CD4-positive, alpha-beta T cell treated with Interferon gamma for 1 hour (primary cell): ENCODE results near the gene TRPM3.

ENCODE experiments used
- DNase-seq: peaks from one replicate; pipeline ENCODE4 v3.0.0-alpha.2; 2020

The TRPM3 gene

DNA sequence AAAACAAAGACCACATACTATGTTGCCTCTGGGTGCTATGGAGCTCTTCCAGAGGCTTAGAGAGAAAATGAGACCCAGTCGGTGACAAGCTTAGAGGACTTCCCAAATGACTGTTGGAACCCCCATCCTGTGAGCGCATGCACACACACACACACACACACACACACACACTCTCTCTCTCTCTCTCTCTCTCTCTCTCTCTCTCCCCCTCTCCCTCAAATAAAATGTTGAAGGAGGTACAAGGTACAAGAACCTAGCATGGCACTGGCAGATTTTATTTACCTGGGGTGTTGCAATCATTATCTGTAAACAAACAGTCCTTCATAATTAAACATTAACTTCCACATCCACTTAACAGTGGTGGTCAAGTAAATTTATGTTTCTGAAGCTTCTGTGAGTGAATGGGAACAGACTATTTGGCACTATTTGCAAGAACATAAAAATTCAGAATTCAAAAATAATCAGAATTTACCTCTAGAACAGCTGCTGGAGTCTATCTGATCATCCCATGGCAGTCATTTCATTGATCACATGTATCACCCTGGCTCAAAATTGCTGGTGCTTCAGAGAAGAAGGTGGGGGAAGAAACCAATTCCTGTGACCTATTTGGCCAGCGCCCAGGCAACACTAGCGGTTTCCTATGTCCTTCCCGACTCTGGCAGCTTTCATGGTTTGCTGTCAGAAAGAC, 24.9 kb downstream of the TRPM3 start:
- no peak for DNase-seq

GRCh38 chr9:71094708-71095251, 26.6 kb downstream of the TRPM3 start:
- no peak for DNase-seq

DNA sequence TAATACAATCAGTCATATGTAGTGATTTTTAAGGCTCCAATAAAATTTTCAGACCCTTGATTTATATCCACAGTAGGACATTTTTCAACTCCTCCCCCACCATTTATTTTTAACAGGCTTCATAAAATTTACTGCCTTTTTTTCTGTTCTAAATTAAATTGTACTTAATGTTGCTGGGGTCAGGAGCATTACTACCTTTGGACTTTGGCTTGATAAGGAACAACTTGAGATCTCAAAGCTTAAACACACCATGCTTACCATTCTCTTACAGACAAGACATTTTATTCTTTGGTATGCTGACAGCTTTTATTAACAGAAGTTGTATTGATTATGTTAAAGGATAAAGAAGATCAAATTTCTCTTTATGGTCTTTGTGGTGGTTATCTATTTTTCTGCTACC, 30.5 kb downstream of the TRPM3 start:
- DNase-seq: no peak

- no peak for DNase-seq
Observed at GRCh38 chr9:71079451-71079850, 42.0 kb downstream of the TRPM3 start.

GRCh38 chr9:71076096-71076495, 45.3 kb downstream of the TRPM3 start:
- no peak for DNase-seq

DNA sequence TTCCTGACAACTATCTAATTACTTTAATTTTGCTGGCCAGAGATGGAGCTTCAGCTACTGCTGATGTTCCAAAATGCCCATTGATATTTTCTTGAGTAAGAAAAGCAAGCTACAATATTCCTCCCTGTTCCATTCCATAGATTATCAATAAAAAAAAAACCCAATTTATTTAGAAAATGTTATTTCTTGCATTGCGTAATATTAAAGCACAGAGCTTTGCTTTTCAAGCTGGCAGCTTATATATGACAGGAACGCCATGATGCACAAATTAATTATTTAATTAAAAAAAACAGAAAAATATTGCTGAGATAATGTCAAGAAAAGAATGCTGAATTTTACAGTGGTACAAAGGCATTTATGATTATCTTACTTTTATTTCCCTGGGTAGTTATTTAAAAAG, 47.9 kb downstream of the TRPM3 start:
- DNase-seq: no peak

- DNase-seq: no peak
Observed at GRCh38 chr9:71072587-71072986, 48.8 kb downstream of the TRPM3 start.

DNA sequence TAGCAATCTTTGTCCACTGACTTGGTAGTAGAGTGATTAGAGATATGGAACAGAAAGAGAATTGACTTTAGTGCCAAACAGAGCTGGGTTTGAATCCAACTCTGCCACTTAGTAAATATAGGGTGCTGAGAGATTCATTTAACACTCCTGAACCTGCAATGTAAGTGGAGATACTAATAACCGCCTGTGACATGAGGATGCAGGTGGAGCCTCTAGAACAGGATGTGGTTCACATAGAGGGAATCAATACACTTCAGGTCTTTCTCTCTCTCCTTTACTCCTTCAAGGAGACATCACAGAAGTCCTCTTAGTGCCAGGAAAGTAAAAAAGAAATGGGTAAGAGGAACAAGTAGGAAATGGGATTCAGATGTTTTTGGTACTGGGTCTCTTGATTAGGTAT, 49.8 kb downstream of the TRPM3 start:
- no peak for DNase-seq

DNA sequence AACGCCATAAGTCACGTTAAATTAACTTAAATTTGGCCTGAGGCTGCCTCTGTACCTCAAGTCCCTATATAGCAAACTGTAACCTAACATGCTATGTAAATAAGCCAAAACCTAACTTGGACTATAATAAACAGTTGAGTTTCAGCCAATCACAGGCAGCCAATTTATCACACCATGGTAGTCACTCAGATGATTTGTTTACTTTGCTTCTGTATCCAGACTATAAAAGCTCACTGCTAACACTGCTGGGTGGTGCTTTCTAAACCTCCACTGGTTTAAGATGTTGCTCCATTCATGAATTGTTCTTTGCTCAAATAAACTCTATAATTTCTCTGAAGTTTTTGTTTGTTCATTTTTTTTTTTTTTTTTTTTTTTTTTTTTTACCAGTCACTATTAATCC, 62.8 kb downstream of the TRPM3 start:
- DNase-seq: no peak

DNA sequence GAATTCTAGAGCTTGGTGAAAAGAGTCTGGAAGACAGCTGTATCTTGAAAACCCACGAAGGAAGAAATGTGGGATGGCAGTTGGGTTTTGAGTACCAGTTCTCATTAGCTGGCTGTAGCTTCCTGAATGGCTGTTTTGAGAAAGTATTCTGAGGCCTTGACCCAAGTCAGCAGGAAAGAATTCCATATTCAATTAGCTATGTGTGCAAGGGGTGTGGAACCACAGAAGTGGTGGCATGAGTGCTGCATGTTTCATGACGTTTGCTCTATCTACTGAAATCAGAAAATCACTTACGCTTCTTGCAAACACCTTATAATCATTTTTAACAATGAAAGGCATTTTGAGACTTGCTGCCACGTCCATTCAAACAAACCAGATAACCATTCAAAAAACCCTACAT, 69.1 kb downstream of the TRPM3 start:
- DNase-seq: no peak

GRCh38 chr9:71048280-71048679, 73.1 kb downstream of the TRPM3 start:
- no peak for DNase-seq

- no peak for DNase-seq
Observed at GRCh38 chr9:71042448-71042990, 78.9 kb downstream of the TRPM3 start.

DNA sequence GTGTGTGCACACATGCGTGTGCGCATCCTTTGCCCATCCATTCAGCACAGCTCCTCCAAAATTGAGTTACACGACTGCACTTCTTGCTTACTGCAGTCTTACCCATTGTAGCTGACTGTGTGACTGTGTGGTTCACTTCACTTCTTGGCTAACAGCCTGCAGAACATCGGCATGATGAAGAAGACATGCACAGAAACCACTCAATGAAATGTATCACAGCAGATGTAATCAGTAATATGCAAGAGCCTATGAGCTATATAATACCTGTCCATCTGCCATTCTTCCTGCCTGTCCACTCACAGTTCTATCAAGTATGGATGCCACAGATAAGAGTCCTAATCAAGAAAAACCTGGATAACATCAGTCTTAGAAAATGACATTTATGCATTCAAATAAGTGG, 83.9 kb downstream of the TRPM3 start:
- DNase-seq: no peak

- DNase-seq: no peak
Observed at GRCh38 chr9:71036501-71036900, 84.9 kb downstream of the TRPM3 start.

DNA sequence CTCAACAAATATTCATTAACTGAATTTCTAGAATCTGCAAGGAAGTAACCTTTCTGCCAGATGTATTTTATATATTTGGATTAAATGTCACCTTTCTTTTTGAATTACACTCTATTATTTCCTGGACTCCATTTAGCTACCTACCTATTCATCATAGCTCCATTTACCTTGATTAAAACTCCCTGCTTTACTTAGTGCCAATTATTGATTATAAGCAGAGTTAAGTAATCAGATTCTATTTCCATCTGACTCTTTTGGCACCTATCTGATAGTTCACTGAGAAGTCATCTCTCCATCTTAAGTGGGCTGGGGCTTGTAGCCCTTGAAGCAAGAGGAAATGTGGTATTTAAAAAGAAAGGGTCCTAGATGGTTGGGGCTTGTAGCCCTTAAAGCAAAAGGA, 88.6 kb downstream of the TRPM3 start:
- no peak for DNase-seq

GRCh38 chr9:71025728-71026127, 95.7 kb downstream of the TRPM3 start:
- DNase-seq: no peak

GRCh38 chr9:71025201-71025600, 96.2 kb downstream of the TRPM3 start:
- no peak for DNase-seq

DNA sequence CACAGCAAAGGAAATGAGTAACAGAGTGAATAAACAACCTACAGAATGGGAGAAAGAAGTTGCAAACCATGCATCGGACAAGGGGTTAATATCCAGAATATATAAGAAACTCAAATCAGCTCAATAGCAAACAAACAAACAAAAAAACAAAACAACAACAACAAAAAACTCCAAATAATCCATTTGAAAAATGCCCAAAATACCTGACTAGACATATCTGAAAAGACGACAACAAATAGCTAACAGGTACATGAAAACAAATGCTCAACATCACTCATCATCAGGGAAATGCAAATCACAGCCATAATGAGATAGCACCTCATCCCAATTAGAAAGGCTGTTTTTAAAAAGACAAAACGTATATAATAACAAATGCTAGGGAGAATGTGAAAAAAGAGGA, 111.2 kb downstream of the TRPM3 start:
- DNase-seq: no peak

- no peak for DNase-seq
Observed at GRCh38 chr9:71005456-71005855, 116.0 kb downstream of the TRPM3 start.

- no peak for DNase-seq
Observed at GRCh38 chr9:71004196-71004595, 117.2 kb downstream of the TRPM3 start.

GRCh38 chr9:71003346-71003745, 118.1 kb downstream of the TRPM3 start:
- no peak for DNase-seq

GRCh38 chr9:71001780-71002386, 119.5 kb downstream of the TRPM3 start:
- DNase-seq: no peak

DNA sequence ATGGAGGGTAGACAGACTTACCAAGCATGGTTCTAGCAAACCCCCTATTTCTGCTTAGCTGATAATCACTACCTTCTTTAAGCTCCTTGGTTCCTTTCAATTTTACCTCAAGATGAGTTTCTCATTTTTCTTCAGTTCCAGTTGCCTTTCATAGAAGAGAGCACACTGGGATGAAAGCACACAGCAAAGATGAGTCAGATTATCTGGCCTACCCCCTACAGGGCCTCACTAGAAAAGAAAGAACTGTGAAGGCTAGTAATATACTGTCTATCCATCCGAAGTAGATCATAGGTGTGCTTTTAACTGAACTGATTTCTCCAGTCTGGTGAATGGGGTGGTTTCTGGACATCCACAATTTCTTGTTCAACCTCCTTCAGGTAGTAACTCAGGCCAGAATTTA, 122.5 kb downstream of the TRPM3 start:
- no peak for DNase-seq

- DNase-seq: no peak
Observed at GRCh38 chr9:70995511-70995910, 125.9 kb downstream of the TRPM3 start.

- DNase-seq: no peak
Observed at GRCh38 chr9:70994582-70994981, 126.8 kb downstream of the TRPM3 start.
